NCI-H345 treated with DMSO at 0.1 percent for 48 hours (cell line): ENCODE measurements around the gene DPF3.
"Not testable (repeated sequence)": the region's sequence is repeated elsewhere in the genome, so short reads cannot be mapped to it uniquely, and the experiment has no call there.

Experiments
- DNase-seq: peaks from one replicate; lab custom pipeline; 2025; ENCODE audit not compliant: unreplicated experiment; lab: John Stamatoyannopoulos, UW

DPF3 gene

GRCh38 chr14:72881543-72881942 is 12.4 kb downstream of the DPF3 start:
- no peak for DNase-seq

GRCh38 chr14:72880820-72881219 is 13.1 kb downstream of the DPF3 start:
- DNase-seq = no peak

GRCh38 chr14:72880164-72880563 is 13.7 kb downstream of the DPF3 start:
- DNase-seq = no peak

- DNase-seq = no peak
These were observed 14.5 kb downstream of the DPF3 start for GRCh38 chr14:72879431-72879830.

- no peak for DNase-seq
These were observed 15.2 kb downstream of the DPF3 start for GRCh38 chr14:72878746-72879145.

- DNase-seq = no peak
These were observed 17.2 kb downstream of the DPF3 start for GRCh38 chr14:72876710-72877063.

GRCh38 chr14:72876005-72876709 is 17.7 kb downstream of the DPF3 start:
- DNase-seq = no peak

- not testable (repeated sequence) for DNase-seq
These were observed 23.0 kb downstream of the DPF3 start for GRCh38 chr14:72870878-72871277.

- no peak for DNase-seq
These were observed 24.2 kb downstream of the DPF3 start for GRCh38 chr14:72869407-72870329.

- no peak for DNase-seq
These were observed 25.4 kb downstream of the DPF3 start for GRCh38 chr14:72868500-72868899.

- DNase-seq = no peak
These were observed 29.1 kb downstream of the DPF3 start for GRCh38 chr14:72864712-72865365.

GRCh38 chr14:72863216-72864006 is 30.5 kb downstream of the DPF3 start:
- no peak for DNase-seq

- DNase-seq = no peak
These were observed 37.2 kb downstream of the DPF3 start for GRCh38 chr14:72856530-72857266.

GRCh38 chr14:72855913-72856312 is 38.0 kb downstream of the DPF3 start:
- DNase-seq = no peak

GRCh38 chr14:72852194-72852593 is 41.7 kb downstream of the DPF3 start:
- DNase-seq = no peak

- no peak for DNase-seq
These were observed 42.3 kb downstream of the DPF3 start for GRCh38 chr14:72851635-72852034.

GRCh38 chr14:72850360-72850759 is 43.5 kb downstream of the DPF3 start:
- DNase-seq = no peak

GRCh38 chr14:72849222-72849621 is 44.7 kb downstream of the DPF3 start:
- no peak for DNase-seq

- no peak for DNase-seq
These were observed 46.2 kb downstream of the DPF3 start for GRCh38 chr14:72847721-72848120.

GRCh38 chr14:72845683-72846082 is 48.2 kb downstream of the DPF3 start:
- no peak for DNase-seq
